Peyer's patch (tissue), 4 donors: ENCODE data around the gene ADSS2. TPM values are rescaled to one million over a fixed set of nuclear protein-coding genes. Genes with fewer than 3 reads are reported as not detected.
A peak's percentile ranks its signal among the peaks of the same experiment; 100 is the strongest.
"Not testable (repeated sequence)": the region's sequence is repeated elsewhere in the genome, so short reads cannot be mapped to it uniquely, and the experiment has no call there.

Experiments used
- DNase-seq, 3 donors: peaks; one replicate each; pipeline ENCODE4 v3.0.0-alpha.2; 2017 to 2019
- H3K27ac ChIP-seq, 4 donors: fragments of 200-600 bp; sonication (generic); one replicate each; pipeline ENCODE4 v1.5.1; 2016 to 2019
- H3K27me3 ChIP-seq, 2 donors: fragments of 200-600 bp; sonication (generic); one replicate each; pipeline ENCODE4 v1.5.1; 2019
- H3K36me3 ChIP-seq, 3 donors: fragments of 200-600 bp; sonication (generic); one replicate each; pipeline ENCODE4 v1.5.1; 2016 to 2019
- H3K4me1 ChIP-seq, 4 donors: fragments of 200-600 bp; sonication (generic); one replicate each; pipeline ENCODE4 v1.5.1; 2016 to 2019
- H3K4me3 ChIP-seq, 4 donors: fragments of 200-600 bp; sonication (generic); 1 replicate in 3 of 4; 2 replicates in 1 of 4; pipeline ENCODE4 v1.5.1; 2016 to 2019; ENCODE audit warnings: mild to moderate bottlenecking in 1 of 4
- H3K9me3 ChIP-seq, 4 donors: fragments of 200-600 bp; sonication (generic); one replicate each; pipeline ENCODE4 v1.5.1; 2016 to 2019; ENCODE audit warnings: mild to moderate bottlenecking in 1 of 4
- POLR2A ChIP-seq, 2 donors: fragments of 450-650 bp; IDR thresholded peaks; one replicate each; pipeline ENCODE4 v1.5.1; 2017; ENCODE audit warnings: antibody characterized with exemption in 2 of 2, mild to moderate bottlenecking in 2 of 2, moderate library complexity in 2 of 2
- total RNA-seq, 4 donors: library from RNA; depleted of rRNA; stranded (reverse); fragments of >200 nt; gene quantifications; one replicate each; pipeline ENCODE4 v1.1.0, GENCODE V29; 2016
- TF ChIP-seq, protein P1 (sequence below), 6 experiments: fragments of 450-650 bp in 4 of 6; fragments of 200-600 bp in 2 of 6; sonication (generic) in 1 of 6; IDR thresholded peaks; one replicate each; pipeline ENCODE4 v1.5.1; 2017 to 2019; ENCODE audit warnings: antibody characterized with exemption in 6 of 6, mild to moderate bottlenecking in 3 of 6, moderate library complexity in 1 of 6

The ADSS2 gene
- 10 to 100 TPM; 26.9 to 47.0 (median 30.4) TPM for total RNA-seq

DNA sequence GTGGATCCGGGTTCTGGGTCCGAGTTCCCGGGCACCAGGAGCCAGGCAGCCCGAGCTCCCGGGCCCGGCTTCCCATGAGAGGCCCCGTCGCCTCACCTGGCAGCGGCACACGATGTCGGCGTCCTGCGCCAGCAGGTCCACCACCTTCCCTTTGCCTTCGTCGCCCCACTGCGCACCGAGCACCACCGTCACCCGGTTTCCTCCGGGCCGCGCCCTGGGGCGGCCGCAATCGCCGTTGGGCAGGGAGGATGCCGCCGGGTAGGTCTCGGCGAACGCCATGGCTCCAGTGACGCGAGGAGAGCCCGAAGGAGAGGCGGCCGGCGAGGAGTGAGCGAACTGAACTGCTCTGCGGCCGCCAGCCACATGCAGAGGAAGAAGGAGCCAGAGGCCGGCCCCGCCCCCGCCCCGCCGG, at the start of gene ADSS2:
TSS of gene ADSS2 (minus strand) at position 371 of the 412 bp plus-strand sequence. CDS start at position 279, 92 bp downstream.
- Histone ChIP-seq H3K4me1 (peaks cover 0 to 32% (median 5%) of the 10 kb centered on the region in 4 donors), H3K36me3 (no peaks in the 10 kb centered on the region), H3K27ac (peak within 1 kb of the TSS; percentile 88 to 96 (median 93)), H3K9me3 (no peaks in the 10 kb centered on the region), H3K4me3 (peak within 1 kb of the TSS; percentile 52 to 85 (median 72)), H3K27me3 (no peaks in the 10 kb centered on the region)
- TF ChIP-seq, protein P1, sequence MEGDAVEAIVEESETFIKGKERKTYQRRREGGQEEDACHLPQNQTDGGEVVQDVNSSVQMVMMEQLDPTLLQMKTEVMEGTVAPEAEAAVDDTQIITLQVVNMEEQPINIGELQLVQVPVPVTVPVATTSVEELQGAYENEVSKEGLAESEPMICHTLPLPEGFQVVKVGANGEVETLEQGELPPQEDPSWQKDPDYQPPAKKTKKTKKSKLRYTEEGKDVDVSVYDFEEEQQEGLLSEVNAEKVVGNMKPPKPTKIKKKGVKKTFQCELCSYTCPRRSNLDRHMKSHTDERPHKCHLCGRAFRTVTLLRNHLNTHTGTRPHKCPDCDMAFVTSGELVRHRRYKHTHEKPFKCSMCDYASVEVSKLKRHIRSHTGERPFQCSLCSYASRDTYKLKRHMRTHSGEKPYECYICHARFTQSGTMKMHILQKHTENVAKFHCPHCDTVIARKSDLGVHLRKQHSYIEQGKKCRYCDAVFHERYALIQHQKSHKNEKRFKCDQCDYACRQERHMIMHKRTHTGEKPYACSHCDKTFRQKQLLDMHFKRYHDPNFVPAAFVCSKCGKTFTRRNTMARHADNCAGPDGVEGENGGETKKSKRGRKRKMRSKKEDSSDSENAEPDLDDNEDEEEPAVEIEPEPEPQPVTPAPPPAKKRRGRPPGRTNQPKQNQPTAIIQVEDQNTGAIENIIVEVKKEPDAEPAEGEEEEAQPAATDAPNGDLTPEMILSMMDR (IDR thresholded peaks at IDR 0.05): no peak
- peak; percentile 89 to 92 for TF ChIP-seq POLR2A (IDR thresholded peaks at IDR 0.05)
- no peak for DNase-seq

DNA sequence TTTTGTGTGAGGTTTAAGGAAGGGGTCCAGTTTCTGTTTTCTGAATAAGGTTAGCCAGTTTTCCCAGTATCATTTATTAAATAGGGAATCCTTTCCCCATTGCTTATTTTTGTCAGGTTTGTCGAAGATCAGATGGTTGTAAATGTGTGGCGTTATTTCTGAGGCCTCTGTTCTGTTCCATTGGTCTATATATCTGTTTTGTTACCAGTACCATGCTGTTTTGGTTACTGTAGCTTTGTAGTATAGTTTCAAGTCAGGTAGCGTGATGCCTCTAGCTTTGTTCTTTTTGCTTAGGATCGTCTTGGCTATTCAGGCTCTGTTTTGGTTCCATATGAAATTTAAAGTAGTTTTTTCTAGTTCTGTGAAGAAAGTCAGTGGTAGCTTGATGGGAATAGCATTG, 48.8 kb upstream of the ADSS2 start:
- not testable (repeated sequence) for H3K27me3 ChIP-seq, H3K9me3 ChIP-seq, DNase-seq, H3K27ac ChIP-seq, H3K4me3 ChIP-seq, H3K4me1 ChIP-seq, H3K36me3 ChIP-seq

DNA sequence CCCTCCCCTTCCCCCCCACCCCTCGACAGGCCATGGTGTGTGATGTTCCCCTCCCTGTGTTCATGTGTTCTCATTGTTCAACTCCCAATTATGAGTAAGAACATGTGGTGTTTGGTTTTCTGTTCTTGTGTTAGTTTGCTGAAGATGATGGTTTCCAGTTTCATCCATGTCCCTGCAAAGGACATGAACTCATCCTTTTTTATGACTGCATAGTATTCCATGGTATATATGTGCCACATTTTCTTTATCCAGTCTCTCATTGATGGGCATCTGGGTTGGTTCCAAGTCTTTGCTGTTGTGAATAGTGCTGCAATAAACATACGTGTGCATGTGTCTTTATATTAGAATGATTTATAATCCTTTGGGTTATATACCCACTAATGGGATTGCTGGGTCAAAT, 47.8 kb upstream of the ADSS2 start:
- not testable (repeated sequence) for H3K27me3 ChIP-seq, H3K36me3 ChIP-seq, H3K4me3 ChIP-seq, H3K27ac ChIP-seq, DNase-seq, H3K4me1 ChIP-seq, H3K9me3 ChIP-seq

DNA sequence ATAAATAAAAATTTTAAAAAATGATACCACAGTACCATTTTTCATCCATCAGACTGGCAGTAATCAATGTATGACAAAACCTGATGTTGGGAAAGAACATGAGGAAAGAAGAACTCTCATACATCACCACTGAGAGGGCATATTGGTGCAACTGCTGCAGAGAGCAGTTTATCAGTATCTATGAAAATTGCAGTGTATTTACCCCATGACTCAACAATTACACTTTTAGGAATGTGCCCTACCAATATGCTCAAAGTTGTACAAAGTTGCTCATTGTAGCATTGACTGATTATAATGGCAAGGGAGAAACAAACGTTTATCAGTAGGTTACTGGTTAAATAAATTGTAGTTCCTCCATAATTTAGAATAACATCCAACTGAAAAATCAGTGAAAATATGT, 46.1 kb upstream of the ADSS2 start:
- Histone ChIP-seq H3K36me3 (no peaks in the 10 kb centered on the region), H3K27me3 (no peaks in the 10 kb centered on the region), H3K4me1 (no peaks in the 10 kb centered on the region), H3K9me3 (no peaks in the 10 kb centered on the region), H3K27ac (no peak overlapping the region), H3K4me3 (no peak overlapping the region)
- TF ChIP-seq, protein P1 (IDR thresholded peaks at IDR 0.05): no peak
- TF ChIP-seq POLR2A (IDR thresholded peaks at IDR 0.05): no peak
- no peak for DNase-seq

DNA sequence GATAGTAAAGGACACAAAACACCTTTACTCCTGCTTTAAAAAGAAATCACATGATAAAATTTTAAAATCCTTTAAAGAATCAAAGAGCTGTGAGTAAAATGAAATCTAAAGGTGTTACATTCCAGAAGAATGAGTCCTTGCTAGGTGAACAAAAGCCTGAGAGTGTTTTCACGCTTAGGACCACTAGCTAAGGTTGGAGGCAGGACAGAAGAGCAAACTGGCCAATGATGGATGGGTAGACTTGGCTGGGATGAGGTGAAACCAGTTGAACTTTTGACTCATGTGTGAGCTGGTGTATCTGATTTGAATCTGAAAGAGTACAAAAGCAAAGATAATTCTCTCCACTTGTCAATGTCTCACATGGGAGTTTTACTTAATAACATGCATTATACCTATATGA, 44.5 kb upstream of the ADSS2 start:
- Histone ChIP-seq H3K27ac (no peak overlapping the region), H3K4me3 (no peak overlapping the region), H3K9me3 (no peaks in the 10 kb centered on the region), H3K36me3 (no peaks in the 10 kb centered on the region), H3K4me1 (no peaks in the 10 kb centered on the region), H3K27me3 (no peaks in the 10 kb centered on the region)
- DNase-seq: no peak
- TF ChIP-seq POLR2A (IDR thresholded peaks at IDR 0.05): no peak

DNA sequence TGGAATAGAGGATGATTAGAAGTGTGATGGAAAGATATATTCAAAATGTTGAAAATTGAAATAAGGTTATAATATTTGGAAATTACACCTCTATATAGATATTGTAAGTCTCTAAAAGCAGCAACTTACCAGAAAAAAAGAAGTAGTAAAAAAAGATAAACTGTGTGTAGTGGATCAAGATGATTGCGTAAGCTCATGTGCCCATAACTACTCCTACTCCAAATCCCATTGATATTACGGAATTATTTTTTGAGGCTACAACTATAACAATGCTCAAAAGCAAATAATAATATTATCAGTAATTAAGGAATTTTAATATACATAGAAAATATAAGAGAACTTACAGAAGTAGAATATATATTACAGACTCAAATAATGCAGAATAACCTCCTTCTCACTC, 42.9 kb upstream of the ADSS2 start:
- TF ChIP-seq, protein P1 (IDR thresholded peaks at IDR 0.05): no peak
- no peak for TF ChIP-seq POLR2A (IDR thresholded peaks at IDR 0.05)

DNA sequence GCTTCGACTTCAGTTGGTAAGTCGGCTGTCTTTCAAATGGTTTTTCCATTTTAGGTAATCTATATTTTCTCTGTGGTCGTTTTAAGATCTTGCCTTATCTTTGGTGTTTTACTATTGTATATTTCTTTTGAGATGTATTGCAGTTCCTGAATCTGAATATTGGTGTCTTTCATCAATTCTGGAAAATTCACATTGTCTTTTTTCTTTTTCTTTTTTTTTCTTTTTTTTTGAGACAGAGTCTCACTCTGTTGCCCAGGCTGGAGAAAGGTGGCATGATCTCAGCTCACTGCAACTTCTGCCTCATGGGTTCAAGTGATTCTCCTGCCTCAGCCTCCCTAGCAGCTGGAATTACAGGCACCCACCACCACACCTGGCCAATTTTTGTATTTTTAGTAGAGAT, 33.3 kb upstream of the ADSS2 start:
- not testable (repeated sequence) for H3K27me3 ChIP-seq, H3K4me1 ChIP-seq, H3K36me3 ChIP-seq, H3K27ac ChIP-seq, DNase-seq, H3K9me3 ChIP-seq, H3K4me3 ChIP-seq

More for the DNA sequence above, 42.9 kb upstream of the ADSS2 start:
- Histone ChIP-seq H3K27me3 (no peaks in the 10 kb centered on the region), H3K36me3 (no peaks in the 10 kb centered on the region), H3K4me1 (no peaks in the 10 kb centered on the region), H3K27ac (no peak overlapping the region), H3K9me3 (no peaks in the 10 kb centered on the region), H3K4me3 (no peak overlapping the region)
- DNase-seq: no peak

DNA sequence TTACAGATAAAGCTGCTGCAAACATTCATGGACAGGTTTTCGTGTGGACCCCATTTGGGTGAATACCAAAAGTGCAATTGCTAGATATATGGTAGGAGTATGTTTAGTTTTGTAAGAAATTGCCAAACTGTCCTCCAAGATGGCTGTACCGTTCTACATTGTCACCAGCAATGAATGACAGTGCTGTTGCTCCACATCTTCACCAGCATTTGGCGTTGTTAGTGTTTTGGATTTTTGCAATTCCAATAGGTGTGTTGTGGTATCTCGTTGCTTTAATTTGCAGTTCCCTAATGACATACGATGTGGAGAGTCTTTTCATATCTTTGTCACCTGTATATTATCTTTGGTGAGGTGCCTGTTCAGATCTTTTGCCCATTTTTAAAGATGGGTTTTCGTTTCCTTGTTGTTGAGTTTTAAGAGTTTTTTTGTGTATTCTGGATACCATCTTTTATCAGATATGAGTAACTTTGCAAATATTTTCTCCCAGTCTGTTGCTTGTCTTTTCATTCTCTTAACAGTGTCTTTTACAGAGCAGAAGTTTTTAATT, 21.4 kb upstream of the ADSS2 start:
- TF ChIP-seq, protein P1 (IDR thresholded peaks at IDR 0.05): no peak
- no peak for TF ChIP-seq POLR2A (IDR thresholded peaks at IDR 0.05)
- no peaks in the 10 kb centered on the region for H3K9me3 ChIP-seq
- no peak overlapping the region for H3K4me3 ChIP-seq
- no peaks in the 10 kb centered on the region for H3K4me1 ChIP-seq
- no peaks in the 10 kb centered on the region for H3K36me3 ChIP-seq
- H3K27me3 ChIP-seq: no peaks in the 10 kb centered on the region
- no peak for DNase-seq
- H3K27ac ChIP-seq: no peak overlapping the region
